A172 (cell line): Measurements from ENCODE around the gene LMX1B. TPM values are rescaled to one million over a fixed set of nuclear protein-coding genes. Genes with fewer than 3 reads are reported as not detected.
A peak's percentile ranks its signal among the peaks of the same experiment; 100 is the strongest.

Source experiments
- DNase-seq: peaks from one replicate; pipeline ENCODE4 v3.0.0-alpha.2; 2015; ENCODE audit warnings: low spot score
- total RNA-seq: library from RNA; depleted of rRNA; stranded (reverse); fragments of >200 nt; shearing (Covaris generic); gene quantifications from 2 replicates; pipeline ENCODE4 v1.2.3, GENCODE V29; 2014

The LMX1B gene
- total RNA-seq, 1 experiment from 2014 or later = 1.8 TPM

DNA sequence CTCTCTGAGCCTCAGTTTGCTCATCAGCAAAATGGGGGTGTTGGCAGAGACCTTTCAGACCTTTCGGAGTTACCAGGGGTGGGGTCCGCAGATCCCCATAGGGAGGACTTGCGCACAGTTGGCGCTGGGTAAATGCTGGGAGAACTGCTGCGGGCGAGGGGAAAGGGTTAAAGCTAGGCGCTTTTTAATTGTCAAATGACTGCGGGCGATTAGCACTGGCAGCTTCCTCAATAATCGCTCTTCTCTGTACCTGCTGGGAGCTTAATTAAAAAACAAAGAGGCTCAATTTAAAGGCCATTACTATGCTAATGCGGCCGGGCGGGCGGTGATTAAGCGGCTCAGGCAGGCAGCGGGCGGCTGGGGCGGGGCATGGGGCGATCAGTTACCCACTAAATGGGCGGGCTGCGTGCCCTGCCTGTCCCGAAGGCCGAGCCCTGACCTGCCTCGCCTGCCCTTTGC, 63.0 kb downstream of the LMX1B start:
- DNase-seq = no peak

DNA sequence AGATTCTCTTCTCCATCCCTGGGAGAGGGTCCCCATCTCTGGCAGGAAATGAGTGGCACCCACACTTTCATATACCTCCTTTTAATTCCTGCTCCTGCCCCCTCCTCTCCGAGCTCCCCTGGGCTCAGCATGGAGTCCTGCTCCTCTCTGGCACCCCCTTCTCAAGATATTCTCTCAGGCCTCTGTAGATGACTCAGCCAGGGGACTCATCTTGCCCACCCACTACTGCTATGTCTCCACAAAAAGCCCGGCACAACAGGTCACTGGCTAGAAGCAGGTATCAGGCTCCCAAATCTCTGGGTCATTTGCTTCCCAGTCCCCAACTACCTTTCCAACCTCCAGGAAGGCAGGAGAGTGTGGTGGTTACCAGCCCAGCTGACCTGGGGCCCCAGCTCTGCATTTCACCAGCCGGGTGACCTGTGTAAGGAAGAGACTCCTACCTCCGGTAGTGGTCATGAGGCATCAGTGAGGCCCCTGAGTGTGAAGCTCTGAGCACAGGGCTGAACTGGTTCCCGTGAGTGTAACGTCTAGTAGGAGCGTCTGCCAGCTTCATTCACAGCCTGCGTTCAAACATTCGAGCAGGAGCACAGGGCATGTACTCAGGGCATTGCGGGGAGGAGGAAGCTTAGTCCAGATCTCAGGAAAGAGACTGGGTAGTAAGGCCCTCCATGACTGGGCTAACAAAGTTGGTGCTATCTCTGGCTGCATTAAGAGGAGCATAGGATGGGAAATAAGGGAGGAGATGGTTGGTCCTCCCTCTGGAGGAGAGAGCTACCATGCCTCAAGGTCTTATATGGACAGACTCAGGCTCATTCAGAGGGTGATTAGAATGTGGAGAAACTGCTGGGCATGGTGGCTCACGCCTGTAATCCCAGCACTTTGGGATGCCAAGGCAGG, 63.7 kb downstream of the LMX1B start:
- DNase-seq = no peak

DNA sequence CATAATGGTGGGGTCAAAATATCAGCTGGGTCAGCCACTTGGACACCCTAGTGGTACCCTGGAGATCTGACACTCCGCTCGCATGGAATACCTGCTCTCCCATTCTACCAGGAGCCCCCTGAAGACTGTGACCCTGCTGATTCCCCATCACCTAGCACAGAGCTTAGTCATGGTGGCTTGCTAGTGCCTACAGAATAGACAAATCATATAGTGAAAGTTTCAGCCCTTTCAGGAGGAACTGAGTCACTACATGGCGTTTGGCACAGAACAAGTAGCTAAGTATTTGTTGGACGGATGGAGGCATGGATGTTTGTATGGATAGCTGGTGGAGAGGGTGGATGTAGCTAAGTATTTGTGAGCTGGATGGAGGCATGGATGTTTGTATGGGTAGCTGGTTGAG, 65.3 kb downstream of the LMX1B start:
- no peak for DNase-seq

DNA sequence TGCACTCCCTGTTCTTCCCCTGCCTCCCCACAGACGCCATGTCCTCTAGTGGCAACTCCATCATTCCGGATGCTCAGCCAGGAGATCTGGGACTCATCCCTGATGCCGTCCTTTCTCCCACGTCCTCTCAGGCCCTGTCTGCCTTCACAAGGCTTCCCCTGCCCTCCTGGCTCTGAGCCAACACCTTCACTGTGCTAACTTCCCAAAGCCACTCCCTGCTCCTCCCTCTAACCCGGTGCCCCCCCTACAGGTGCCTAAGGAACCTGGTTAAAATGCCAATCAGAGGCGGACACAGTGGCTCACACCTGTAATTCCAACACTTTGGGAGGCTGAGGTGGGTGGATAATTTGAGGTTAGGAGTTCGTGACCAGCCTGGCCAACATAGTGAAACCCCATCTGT, 67.6 kb downstream of the LMX1B start:
- no peak for DNase-seq

DNA sequence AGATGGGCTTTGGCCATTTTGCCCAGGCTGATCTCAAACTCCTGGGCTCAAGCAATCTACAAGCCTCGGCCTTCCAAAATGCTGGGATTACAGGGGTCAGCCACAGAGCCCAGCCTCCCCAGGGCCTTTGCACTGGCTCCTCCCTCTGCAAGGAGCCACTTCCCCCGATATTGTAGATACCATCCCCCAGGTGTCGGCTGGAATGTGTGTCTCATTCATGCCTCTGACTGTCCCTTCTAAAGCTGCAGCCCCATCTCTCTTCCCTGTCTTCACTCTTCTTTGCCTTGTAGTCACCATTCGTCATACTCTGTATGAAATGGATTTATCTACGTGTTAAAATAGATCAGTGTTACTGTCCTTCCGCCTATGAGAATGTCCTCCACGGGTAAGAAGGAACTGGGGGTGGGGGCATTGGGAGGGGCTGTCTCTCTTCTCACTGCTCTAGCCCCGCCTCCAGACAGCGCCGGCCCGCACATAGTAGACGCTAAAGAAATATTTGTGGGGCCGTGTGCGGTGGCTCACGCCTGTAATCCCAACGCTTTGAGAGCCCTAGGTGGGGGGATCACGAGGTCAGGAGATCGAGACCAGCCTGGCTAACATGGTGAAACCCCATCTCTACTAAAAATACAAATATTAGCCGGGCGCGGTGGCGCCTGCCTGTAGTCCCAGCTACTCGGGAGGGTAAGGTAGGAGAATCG, 68.5 kb downstream of the LMX1B start:
- DNase-seq = no peak

DNA sequence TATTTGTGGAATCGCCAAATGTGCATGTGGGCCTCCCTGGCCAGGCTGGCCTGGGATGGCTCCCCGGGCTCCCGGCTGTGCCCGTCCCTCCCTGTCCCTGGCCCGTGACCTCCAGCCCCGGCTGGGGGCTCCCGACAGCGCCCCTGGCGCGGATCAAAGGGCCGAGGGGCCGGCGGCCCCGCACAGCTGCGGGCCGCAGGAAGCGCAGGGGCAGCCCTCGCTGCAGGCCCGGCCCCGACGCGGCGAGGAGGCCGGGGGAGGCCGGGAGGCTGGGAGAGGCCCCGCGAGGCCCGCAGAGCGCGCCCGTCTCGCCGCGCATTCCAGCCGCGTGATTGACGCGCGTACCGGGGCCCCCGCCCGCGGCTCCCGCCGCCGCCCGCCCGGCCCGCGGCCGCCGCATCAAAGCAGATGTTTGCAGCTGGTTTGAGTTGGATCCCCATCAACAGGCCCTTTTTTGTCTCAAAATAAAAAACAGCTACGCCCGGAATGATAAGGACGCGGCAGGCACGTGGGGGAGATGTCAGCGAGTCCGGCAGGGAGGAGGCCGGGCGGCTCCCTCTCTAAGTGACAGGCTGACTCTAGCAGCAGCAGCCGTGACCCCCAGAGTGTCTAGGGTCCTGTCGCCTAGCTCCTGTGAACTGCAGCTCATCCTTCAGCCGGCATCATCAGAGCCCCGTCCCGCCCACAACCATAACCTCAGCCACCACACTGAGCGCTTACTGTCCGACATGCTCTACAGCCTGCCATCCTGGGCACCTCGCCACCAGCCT, 69.4 kb downstream of the LMX1B start:
- no peak for DNase-seq

DNA sequence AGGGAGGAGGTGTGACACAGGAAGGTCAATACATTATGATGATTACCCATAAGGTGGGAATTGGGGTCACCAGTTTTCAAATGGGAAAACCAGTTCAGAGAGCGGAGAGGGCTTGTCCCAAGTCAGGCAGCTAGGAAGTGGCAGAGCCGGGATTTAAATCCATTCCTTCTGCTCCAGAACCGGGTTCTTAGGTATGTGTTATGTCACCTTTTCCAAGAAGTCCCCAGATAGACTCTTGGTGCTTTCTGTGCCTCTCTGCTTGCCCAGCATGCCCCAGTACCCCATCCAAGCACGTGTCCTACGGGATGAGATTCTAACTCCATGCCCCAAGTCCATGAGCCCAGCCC, 69.9 kb downstream of the LMX1B start:
- DNase-seq = no peak

DNA sequence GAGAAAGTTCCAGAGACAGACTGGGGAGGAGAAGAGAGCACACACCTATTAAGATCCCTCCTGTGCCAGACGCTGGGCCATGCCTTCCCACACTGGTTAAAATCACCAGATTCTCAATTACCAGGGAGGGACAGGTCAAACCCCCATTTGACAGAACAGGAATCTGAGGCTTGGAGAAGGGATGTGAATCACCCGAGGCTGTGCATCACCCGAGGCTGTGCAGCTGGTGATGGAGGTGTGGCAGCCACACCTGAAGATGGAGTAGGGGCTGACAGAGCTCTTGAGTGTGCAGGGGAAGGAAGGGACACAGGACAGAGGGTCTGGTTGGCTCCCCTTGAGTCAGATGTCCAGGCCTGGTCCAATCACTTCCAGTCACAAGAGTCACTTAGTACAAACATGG, 70.6 kb downstream of the LMX1B start:
- DNase-seq = no peak

DNA sequence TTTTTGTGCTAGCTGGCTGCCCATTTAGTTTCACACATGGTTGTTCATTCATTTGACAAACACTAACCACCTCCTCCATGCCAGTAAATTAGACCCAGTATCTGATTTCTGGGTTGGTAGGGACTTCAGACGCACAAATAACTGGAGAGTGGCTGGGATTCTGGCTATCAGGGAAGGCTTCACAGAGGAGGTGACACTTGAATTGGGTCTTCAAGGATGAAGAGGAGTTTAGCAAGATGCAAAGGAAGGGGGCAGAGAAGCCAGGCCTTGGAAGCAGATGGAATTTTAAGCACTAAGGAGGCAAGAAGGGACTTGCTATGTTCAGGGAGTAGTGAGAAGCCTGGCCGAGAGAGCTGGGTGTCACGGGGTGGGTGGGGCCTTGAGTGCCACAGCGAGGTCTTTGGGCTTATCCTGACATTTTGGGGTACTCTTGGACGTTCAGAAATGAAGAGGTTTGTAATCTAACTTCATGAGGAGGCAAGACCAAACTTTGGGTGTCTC, 71.3 kb downstream of the LMX1B start:
- DNase-seq = no peak

DNA sequence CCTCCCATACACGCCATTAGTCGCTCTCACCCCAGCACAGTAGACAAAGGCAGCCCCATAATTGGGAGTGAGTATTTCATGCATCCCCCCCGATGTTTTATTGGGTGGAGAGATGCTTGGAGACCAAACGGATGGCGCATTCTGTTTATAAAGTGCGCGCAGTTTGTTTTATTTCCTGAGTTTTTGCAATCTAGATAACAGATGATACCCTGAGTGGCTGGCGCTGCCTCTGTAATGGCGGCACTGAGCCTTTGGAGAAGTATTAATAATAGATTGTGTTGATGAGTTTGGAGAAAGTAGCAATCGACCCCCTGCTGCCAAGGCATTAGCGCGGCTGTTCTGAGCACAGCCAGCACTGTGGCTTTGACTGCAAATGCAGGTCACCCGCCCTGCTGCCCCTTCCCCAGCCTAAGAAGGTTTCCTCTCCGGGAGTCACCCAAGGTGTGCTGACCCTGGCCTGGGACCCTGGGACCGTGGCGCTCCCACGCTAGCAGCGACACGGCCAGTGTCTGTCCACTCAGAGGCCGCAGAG, 74.3 kb downstream of the LMX1B start:
- no peak for DNase-seq

DNA sequence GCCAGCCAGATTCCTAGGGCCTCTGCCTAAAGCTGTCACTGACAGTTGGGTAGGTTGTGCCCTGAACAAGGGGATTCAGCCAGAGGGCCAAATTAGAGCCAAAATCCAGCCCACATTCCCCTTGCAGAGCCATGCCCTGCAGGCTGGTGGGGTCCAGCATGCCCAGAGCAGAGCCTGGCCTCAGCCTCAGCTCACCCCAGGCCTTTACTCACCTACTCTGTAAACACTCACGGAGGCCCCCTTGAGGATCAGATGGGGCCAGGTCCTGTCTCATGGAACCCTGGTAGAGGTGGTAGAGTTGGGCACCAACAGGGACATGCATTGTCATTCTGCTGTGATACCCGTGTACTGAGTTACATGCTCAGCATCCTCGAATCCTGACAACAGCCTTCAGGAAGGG, 74.9 kb downstream of the LMX1B start:
- no peak for DNase-seq

DNA sequence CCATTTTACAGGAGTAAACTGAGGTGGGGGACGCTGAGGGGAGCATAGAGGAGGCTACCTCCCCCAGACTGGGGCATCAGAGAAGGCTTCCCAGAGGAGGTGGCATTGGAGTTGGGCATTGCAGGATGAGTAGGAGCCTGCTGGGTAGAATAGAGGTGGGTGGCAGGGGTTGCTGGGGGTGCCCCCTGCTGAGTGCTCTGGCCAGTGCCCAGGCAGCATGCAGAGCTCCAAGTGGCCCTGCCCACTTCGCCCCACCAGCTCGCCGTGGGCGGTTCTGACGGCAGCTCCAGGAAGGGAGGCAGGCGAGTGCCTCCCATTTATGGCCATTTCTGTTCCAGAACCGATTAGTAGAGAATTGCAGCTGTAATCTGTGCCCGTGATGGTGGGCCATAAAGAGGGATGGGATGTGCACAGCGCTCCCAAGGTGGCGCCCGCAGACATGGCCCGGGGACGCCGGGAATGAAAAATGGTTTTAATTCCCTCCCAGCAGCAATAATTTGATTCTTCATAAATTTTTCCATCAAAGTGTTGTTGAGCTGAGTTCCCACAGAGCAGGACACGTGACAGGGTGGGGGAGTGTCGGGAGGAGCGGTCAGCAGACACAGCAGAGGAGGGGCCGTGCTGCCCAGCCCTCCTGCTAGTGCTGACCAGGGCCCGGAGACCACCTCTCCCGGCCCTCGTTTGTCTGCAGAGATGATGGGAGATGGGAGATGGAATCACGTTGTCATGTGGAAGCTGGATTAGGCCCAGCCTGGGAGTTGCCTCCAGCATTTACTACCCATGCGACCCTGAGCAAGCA, 75.5 kb downstream of the LMX1B start:
- DNase-seq = no peak

DNA sequence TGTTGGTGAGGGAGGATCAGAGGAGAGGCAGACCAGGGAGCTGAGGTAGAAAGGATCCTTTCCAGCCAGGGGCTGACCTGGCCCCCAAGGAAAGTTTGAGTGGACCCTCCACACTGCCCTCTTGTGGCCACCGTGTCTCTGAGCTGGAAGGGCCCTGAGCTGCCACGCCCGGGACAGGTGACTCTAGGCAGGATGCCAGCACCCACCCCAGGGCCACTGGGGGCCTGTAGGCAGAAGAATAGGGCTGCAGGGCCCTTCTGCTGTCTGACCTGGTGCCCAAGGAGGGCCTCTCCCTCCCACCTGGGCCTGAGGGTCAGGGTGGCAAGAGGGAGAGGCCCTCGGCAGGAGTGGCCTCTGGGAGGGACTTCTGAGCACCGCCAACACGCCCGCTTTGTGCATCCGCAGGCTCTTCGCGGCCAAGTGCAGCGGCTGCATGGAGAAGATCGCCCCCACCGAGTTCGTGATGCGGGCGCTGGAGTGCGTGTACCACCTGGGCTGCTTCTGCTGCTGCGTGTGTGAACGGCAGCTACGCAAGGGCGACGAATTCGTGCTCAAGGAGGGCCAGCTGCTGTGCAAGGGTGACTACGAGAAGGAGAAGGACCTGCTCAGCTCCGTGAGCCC, 76.8 kb downstream of the LMX1B start:
- DNase-seq = peak; percentile 57

DNA sequence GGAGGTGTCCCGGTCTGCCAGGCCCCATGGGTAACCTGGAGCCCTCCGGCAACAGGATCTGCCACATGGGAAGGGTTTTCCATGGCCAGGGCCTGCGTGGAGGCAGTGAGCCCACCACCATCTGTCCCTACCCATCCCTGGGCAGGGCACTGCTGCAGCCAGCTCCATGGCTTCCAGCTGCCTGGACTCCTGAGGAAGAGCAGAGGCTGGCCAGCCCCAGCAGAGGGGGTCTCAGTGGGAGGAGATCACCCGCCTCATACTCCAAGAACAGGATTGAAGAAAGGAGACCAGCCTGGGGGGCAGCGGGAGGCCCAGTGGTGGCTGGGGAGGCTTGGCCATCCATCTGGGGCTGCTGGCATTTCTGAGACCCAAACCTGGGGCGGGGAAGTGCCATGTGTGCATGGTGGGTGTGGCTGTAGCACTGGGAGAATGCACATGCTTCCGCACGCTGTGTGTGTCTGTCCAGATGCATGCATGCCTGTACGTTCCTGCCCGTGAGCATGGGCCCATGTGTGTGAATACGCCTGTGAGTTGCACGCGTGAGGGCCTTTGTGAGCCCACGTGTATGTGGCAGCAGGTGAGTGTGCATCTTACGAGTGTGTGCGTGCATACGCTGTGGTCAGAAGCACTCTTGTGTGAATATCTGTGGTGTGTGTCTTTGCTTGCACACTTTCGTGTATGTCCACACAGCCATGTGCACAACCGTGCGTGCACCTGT, 78.5 kb downstream of the LMX1B start:
- DNase-seq = no peak

DNA sequence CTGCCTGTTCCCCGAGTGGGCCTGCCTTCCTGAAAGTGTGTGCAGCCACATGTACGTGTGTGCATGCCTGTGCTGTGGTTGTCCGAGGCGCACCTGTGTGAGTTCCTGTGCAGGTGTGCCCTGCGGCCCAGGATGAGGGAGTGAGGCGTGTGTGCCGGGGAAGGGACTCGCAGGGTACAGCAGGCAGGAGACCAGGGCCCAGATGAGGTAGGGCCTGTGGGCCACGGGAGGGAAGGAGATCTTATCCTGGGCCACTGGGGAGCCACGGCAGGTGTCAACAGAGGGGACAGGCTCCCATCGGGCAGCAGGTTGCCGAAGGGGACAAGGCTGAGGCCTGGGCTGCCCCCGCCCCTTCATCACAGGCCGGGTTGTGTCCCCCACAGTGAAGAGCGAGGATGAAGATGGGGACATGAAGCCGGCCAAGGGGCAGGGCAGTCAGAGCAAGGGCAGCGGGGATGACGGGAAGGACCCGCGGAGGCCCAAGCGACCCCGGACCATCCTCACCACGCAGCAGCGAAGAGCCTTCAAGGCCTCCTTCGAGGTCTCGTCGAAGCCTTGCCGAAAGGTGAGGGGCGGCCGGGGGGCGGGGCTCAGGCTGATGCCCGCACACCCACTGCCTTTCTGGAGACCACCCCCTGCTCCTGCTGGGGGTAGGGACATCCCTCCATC, 79.2 kb downstream of the LMX1B start:
- no peak for DNase-seq

DNA sequence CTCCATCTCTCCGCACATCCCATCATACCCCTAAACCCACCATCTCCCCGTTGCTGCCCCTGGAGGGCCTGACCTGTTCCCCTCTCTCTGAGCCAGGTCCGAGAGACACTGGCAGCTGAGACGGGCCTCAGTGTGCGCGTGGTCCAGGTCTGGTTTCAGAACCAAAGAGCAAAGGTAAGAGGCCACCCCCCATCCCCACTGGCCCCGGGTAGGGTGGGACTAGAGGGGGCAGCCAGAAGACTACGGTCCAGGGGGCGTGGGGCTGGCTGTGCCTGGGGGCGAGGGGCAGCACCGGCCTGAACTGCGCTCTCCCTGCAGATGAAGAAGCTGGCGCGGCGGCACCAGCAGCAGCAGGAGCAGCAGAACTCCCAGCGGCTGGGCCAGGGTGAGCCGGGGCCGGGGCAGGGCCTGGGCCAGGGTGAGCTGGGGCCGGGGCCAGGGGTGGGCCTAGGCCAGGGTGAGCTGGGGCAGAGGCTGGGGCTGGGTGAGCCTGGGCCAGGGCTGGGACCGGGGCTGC, 79.8 kb downstream of the LMX1B start:
- no peak for DNase-seq

DNA sequence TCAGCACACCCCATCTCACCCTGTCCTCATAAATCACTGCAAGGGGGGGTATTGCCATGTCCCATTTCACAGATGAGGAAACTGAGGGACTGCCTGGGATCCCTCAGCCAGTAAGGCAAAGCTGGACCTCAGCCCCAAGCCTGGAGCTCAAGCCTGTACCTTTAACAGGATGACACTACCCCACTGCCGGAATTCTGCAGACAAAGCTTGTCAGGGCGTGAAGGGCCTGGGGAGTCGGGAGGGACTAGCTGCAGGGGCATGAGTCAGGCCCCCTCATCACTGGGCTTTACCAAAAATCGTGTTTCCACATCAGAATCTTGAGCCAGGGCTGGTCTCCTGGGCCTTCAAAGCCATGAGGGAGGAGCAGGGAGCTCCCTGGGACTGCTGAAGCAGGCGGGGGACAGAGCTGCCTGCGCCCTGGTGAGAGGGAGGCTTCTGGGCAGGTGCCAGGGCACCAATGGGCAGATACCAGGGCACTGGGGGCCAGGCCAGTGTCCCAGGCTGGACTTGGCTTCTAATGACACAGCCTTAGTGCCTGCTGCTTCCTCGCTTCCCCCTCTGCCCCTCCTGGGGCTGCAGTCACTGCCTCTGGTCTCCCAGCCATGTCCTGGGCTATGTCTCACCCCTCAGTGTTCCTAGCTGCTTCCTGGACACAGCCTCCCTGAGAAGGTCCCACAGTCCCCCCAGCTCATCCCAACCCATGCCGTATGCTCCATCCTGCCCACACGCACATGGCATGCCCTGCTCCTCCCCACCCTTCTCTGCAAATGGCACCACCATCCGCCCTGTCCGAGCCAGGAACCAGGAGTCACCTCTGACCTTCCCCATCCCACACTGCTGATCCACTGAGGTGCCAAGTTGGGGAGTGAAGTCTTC, 80.7 kb downstream of the LMX1B start:
- no peak for DNase-seq

DNA sequence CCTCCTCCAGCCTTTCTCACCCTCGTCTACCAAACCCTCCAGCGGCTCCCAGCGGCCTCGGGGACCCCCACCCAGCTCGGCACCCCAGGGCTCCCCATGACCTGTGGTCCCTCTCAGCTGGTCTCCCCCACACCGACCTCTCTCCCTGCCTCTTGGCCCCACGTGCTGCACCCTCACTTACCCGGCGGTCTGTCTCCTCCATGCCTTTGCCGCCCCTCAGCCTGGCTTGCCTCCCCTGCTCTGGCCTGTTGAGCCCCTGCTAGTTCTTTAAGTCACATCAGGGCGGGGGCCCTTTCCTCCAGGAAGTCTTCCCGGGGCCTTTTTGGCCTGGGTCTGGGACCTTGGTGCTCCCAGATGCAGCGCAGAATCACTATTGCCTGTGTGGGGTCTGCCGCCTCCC, 81.5 kb downstream of the LMX1B start:
- no peak for DNase-seq
